ENCODE data around the gene EIF3B. TPM values are rescaled to one million over a fixed set of nuclear protein-coding genes. Genes with fewer than 3 reads are reported as not detected.
"Not testable (repeated sequence)": the region's sequence is repeated elsewhere in the genome, so short reads cannot be mapped to it uniquely, and the experiment has no call there.

The EIF3B gene
- total RNA-seq, 2 donors from 2014 or later, result 59.6 to 96.1 TPM

- DNase-seq, result no peak
- intact Hi-C loops (cut with DNase I), result no loop called here
- ATAC-seq, result peak; percentile 14 to 39
Observed at GRCh38 chr7:2373124-2373556, 18.5 kb downstream of the EIF3B start.

GRCh38 chr7:2373646-2374045 is 19.0 kb downstream of the EIF3B start:
- intact Hi-C loops (cut with DNase I), result no loop called here
- no peak for DNase-seq
- ATAC-seq, result no peak

GRCh38 chr7:2374401-2374800 is 19.8 kb downstream of the EIF3B start:
- DNase-seq (no peak), ATAC-seq (no peak)
- intact Hi-C loops (cut with DNase I), result no loop called here

GRCh38 chr7:2374830-2375728 is 20.5 kb downstream of the EIF3B start:
- DNase-seq (no peak), ATAC-seq (no peak)
- intact Hi-C loops (cut with DNase I), result no loop called here

GRCh38 chr7:2376351-2377154 is 21.9 kb downstream of the EIF3B start:
- intact Hi-C loops (cut with DNase I), result no loop called here
- ATAC-seq, result no peak
- DNase-seq, result no peak

- ATAC-seq; DNase-seq; intact Hi-C loops (cut with DNase I): not testable (repeated sequence)
Observed at GRCh38 chr7:2377492-2377891, 22.9 kb downstream of the EIF3B start.

- DNase-seq; ATAC-seq; intact Hi-C loops (cut with DNase I): not testable (repeated sequence)
Observed at GRCh38 chr7:2378125-2378524, 23.5 kb downstream of the EIF3B start.

GRCh38 chr7:2379161-2379560 is 24.5 kb downstream of the EIF3B start:
- intact Hi-C loops (cut with DNase I), result no loop called here
- DNase-seq (no peak), ATAC-seq (no peak)

- DNase-seq (no peak), ATAC-seq (no peak)
- intact Hi-C loops (cut with DNase I), result no loop called here
Observed at GRCh38 chr7:2379821-2380450, 25.3 kb downstream of the EIF3B start.

GRCh38 chr7:2380461-2380860 is 25.8 kb downstream of the EIF3B start:
- DNase-seq (no peak), ATAC-seq (no peak)
- intact Hi-C loops (cut with DNase I), result no loop called here

- no peak for ATAC-seq
- intact Hi-C loops (cut with DNase I), result no loop called here
- no peak for DNase-seq
Observed at GRCh38 chr7:2381227-2381626, 26.6 kb downstream of the EIF3B start.

GRCh38 chr7:2381881-2382509 is 27.4 kb downstream of the EIF3B start:
- intact Hi-C loops (cut with DNase I), result no loop called here
- ATAC-seq, result no peak
- DNase-seq, result no peak

- ATAC-seq, result no peak
- intact Hi-C loops (cut with DNase I), result no loop called here
- DNase-seq, result no peak
Observed at GRCh38 chr7:2383543-2384274, 29.1 kb downstream of the EIF3B start.

- ATAC-seq (peak in 1 of 2 donors; percentile 21), DNase-seq (no peak)
- intact Hi-C loops (cut with DNase I), result no loop called here
Observed at GRCh38 chr7:2384354-2385243, 30.0 kb downstream of the EIF3B start.

- intact Hi-C loops (cut with DNase I); ATAC-seq; DNase-seq: not testable (repeated sequence)
Observed at GRCh38 chr7:2386122-2386521, 31.5 kb downstream of the EIF3B start.

GRCh38 chr7:2386964-2387669 is 32.5 kb downstream of the EIF3B start:
- no peak for DNase-seq
- no peak for ATAC-seq
- intact Hi-C loops (cut with DNase I), result no loop called here

Data from left cardiac atrium (tissue), 4 donors.